OCI-LY1 (cell line): ENCODE data around the gene PPIG.
"Not testable (repeated sequence)": the region's sequence is repeated elsewhere in the genome, so short reads cannot be mapped to it uniquely, and the experiment has no call there.

Experiments used
- H2AFZ ChIP-seq: fragments of 200-600 bp; sonication (generic), shearing (Covaris generic); 2 replicates; pipeline ENCODE4 v1.6.0; 2014; ENCODE audit warnings: antibody characterized with exemption, mild to moderate bottlenecking, low read length
- H3F3A ChIP-seq: fragments of 200-600 bp; sonication (generic), shearing (Covaris generic); 2 replicates; pipeline ENCODE4 v1.6.0; 2014; ENCODE audit warnings: mild to moderate bottlenecking, antibody characterized with exemption, low read length, moderate library complexity; ENCODE audit not compliant: insufficient read depth
- H3K27ac ChIP-seq: fragments of 200-600 bp; sonication (generic); 2 replicates; pipeline ENCODE4 v1.5.1; 2014; ENCODE audit warnings: low read length, mixed run types, mild to moderate bottlenecking, low read depth; ENCODE audit not compliant: poor library complexity, severe bottlenecking
- H3K27me3 ChIP-seq: fragments of 200-600 bp; sonication (generic); 2 replicates; pipeline ENCODE4 v1.6.0; 2014; ENCODE audit warnings: antibody characterized with exemption, mild to moderate bottlenecking, low read length, moderate library complexity; ENCODE audit not compliant: insufficient read depth
- H3K36me3 ChIP-seq: fragments of 200-600 bp; sonication (generic); 2 replicates; pipeline ENCODE4 v1.6.1; 2014; ENCODE audit warnings: mild to moderate bottlenecking, antibody characterized with exemption, low read length, moderate library complexity, mixed read lengths; ENCODE audit not compliant: insufficient read depth
- H3K4me1 ChIP-seq: fragments of 200-600 bp; sonication (generic); 2 replicates; pipeline ENCODE4 v1.5.1; 2014; ENCODE audit warnings: mild to moderate bottlenecking, low read length, moderate library complexity; ENCODE audit not compliant: insufficient read depth, severe bottlenecking
- H3K4me2 ChIP-seq: fragments of 200-600 bp; sonication (generic), shearing (Covaris generic); 2 replicates; pipeline ENCODE4 v1.6.1; 2014; ENCODE audit warnings: low read length
- H3K4me3 ChIP-seq: fragments of 200-600 bp; sonication (generic); 2 replicates; pipeline ENCODE4 v1.5.1; 2014; ENCODE audit warnings: low read length, low read depth, mild to moderate bottlenecking, mixed read lengths; ENCODE audit not compliant: poor library complexity, severe bottlenecking
- H3K79me2 ChIP-seq: fragments of 200-600 bp; shearing (Covaris generic); 2 replicates; pipeline ENCODE4 v1.6.1; 2016; ENCODE audit warnings: mixed run types, low read length, mixed read lengths; ENCODE audit not compliant: insufficient read depth
- H3K9ac ChIP-seq: fragments of 200-600 bp; sonication (generic), shearing (Covaris generic); 2 replicates; pipeline ENCODE4 v1.6.1; 2014; ENCODE audit warnings: mild to moderate bottlenecking, low read length, mixed read lengths
- H3K9me2 ChIP-seq: fragments of 200-600 bp; sonication (generic), shearing (Covaris generic); 2 replicates; pipeline ENCODE4 v1.6.1; 2014; ENCODE audit warnings: low read depth, mild to moderate bottlenecking, low read length, mixed read lengths
- H3K9me3 ChIP-seq: fragments of 200-600 bp; shearing (Covaris generic); 2 replicates; pipeline ENCODE4 v1.6.1; 2014; ENCODE audit warnings: low read length, mixed read lengths
- H4K20me1 ChIP-seq: fragments of 200-600 bp; sonication (generic), shearing (Covaris generic); 2 replicates; pipeline ENCODE4 v1.6.0; 2016; ENCODE audit warnings: mild to moderate bottlenecking, low read length; ENCODE audit not compliant: insufficient read depth
- CTCF ChIP-seq: fragments of 200-600 bp; sonication (generic), shearing (Covaris generic); IDR thresholded peaks from 2 replicates; pipeline ENCODE4 v1.5.1; 2017; ENCODE audit warnings: mild to moderate bottlenecking, antibody characterized with exemption, low read length, moderate library complexity, mixed read lengths
- EZH2 ChIP-seq: fragments of 200-600 bp; sonication (generic), shearing (Covaris generic); IDR thresholded peaks from 2 replicates; pipeline ENCODE4 v1.8.0; 2017; ENCODE audit warnings: borderline replicate concordance, mixed run types, mild to moderate bottlenecking, antibody characterized with exemption, low read length, moderate library complexity, mixed read lengths

Gene PPIG

GRCh38 chr2:169584005-169584877 lies at the start of gene PPIG:
PPIG (plus strand) TSS chr2:169584351; CDS start chr2:169604042, 19,691 bp downstream.
- H3K4me2 ChIP-seq: peak within 1 kb of the TSS; percentile 98
- H3K9me3 ChIP-seq: peaks cover 3% of the 10 kb centered on the region; the same call in 1 of the 2 replicates
- peaks cover 10% of the 10 kb centered on the region for H3K36me3 ChIP-seq
- H4K20me1 ChIP-seq: no peaks in the 10 kb centered on the region
- peak within 1 kb of the TSS; percentile 79 for H3K4me3 ChIP-seq
- H3F3A ChIP-seq: no peaks in the 10 kb centered on the region
- no peaks in the 10 kb centered on the region for H3K27me3 ChIP-seq
- H2AFZ ChIP-seq: peak within 1 kb of the TSS; percentile 98; the same call in 1 of the 2 replicates
- H3K79me2 ChIP-seq: peaks cover 46% of the 10 kb centered on the region
- peaks cover 13% of the 10 kb centered on the region for H3K4me1 ChIP-seq
- no peak for TF ChIP-seq EZH2
- H3K27ac ChIP-seq: peak within 1 kb of the TSS; percentile 95
- H3K9ac ChIP-seq: peak within 1 kb of the TSS; percentile 92
- no peaks in the 10 kb centered on the region for H3K9me2 ChIP-seq

- not testable (repeated sequence) for H3K4me3 ChIP-seq, H4K20me1 ChIP-seq, H3K9me2 ChIP-seq, H3K9me3 ChIP-seq, H3K79me2 ChIP-seq, H3K36me3 ChIP-seq, H2AFZ ChIP-seq, H3K4me1 ChIP-seq, H3K27me3 ChIP-seq, H3F3A ChIP-seq, H3K4me2 ChIP-seq, H3K9ac ChIP-seq, H3K27ac ChIP-seq
Measured at GRCh38 chr2:169539460-169539859, 44.7 kb upstream of the PPIG start.

- H3K9ac ChIP-seq: no peak overlapping the region
- H3F3A ChIP-seq: no peaks in the 10 kb centered on the region
- no peak overlapping the region for H3K4me3 ChIP-seq
- no peaks in the 10 kb centered on the region for H3K9me3 ChIP-seq
- H3K79me2 ChIP-seq: no peaks in the 10 kb centered on the region
- H3K4me2 ChIP-seq: no peak overlapping the region
- H2AFZ ChIP-seq: no peak overlapping the region
- H3K4me1 ChIP-seq: no peaks in the 10 kb centered on the region
- H3K36me3 ChIP-seq: peaks cover 7% of the 10 kb centered on the region; the same call in 1 of the 2 replicates
- TF ChIP-seq CTCF (no peak), EZH2 (no peak)
- no peaks in the 10 kb centered on the region for H3K27me3 ChIP-seq
- H3K27ac ChIP-seq: no peak overlapping the region
- H3K9me2 ChIP-seq: no peaks in the 10 kb centered on the region
- no peaks in the 10 kb centered on the region for H4K20me1 ChIP-seq
Measured at GRCh38 chr2:169540146-169540545, 44.0 kb upstream of the PPIG start.

GRCh38 chr2:169542433-169542832 lies 41.7 kb upstream of the PPIG start:
- no peaks in the 10 kb centered on the region for H3K27me3 ChIP-seq
- no peaks in the 10 kb centered on the region for H4K20me1 ChIP-seq
- no peak overlapping the region for H2AFZ ChIP-seq
- no peaks in the 10 kb centered on the region for H3K9me2 ChIP-seq
- no peak overlapping the region for H3K9ac ChIP-seq
- no peaks in the 10 kb centered on the region for H3K4me1 ChIP-seq
- H3K36me3 ChIP-seq: peaks cover 6% of the 10 kb centered on the region; the same call in 1 of the 2 replicates
- no peak overlapping the region for H3K4me3 ChIP-seq
- no peak overlapping the region for H3K27ac ChIP-seq
- H3K9me3 ChIP-seq: no peaks in the 10 kb centered on the region
- TF ChIP-seq CTCF: no peak
- TF ChIP-seq EZH2: no peak
- no peak overlapping the region for H3K4me2 ChIP-seq
- no peaks in the 10 kb centered on the region for H3K79me2 ChIP-seq
- H3F3A ChIP-seq: no peaks in the 10 kb centered on the region
